Tibial nerve (tissue), 4 donors: ENCODE measurements around the gene SYNGR1.

Source experiments
- CTCF ChIP-seq, 5 experiments: fragments of 200-600 bp in 3 of 5; fragments of 450-650 bp in 2 of 5; sonication (generic) in 3 of 5; IDR thresholded peaks; one replicate each; pipeline ENCODE4 v1.5.1; 2016 to 2019; ENCODE audit warnings: antibody characterized with exemption in 5 of 5, mild to moderate bottlenecking in 3 of 5, moderate library complexity in 2 of 5
- EP300 ChIP-seq, 2 donors: sonication (generic); formaldehyde crosslinking; IDR thresholded peaks; one replicate each; pipeline ENCODE4 v1.6.1; 2017; ENCODE audit warnings: antibody characterized with exemption in 2 of 2, mild to moderate bottlenecking in 1 of 2
- POLR2A ChIP-seq, 2 donors: fragments of 450-650 bp; IDR thresholded peaks; one replicate each; pipeline ENCODE4 v1.6.1; 2017; ENCODE audit warnings: antibody characterized with exemption in 2 of 2, mild to moderate bottlenecking in 2 of 2, moderate library complexity in 2 of 2

- TF ChIP-seq CTCF (IDR thresholded peaks at IDR 0.05) (no peak), POLR2A (IDR thresholded peaks at IDR 0.05) (no peak), EP300 (IDR thresholded peaks at IDR 0.05) (no peak)
Measured at GRCh38 chr22:39344046-39344390, 5.8 kb upstream of the SYNGR1 start.
